ENCODE data around the gene ACBD7. TPM values are rescaled to one million over a fixed set of nuclear protein-coding genes. Genes with fewer than 3 reads are reported as not detected.

The ACBD7 gene
- total and polyA plus RNA-seq, 9 of the 15 experiments (the other 6 are each of a cell fraction or from before 2014, with no cell fraction given), result 0.21 to 3.2 (median 0.84) TPM

DNA sequence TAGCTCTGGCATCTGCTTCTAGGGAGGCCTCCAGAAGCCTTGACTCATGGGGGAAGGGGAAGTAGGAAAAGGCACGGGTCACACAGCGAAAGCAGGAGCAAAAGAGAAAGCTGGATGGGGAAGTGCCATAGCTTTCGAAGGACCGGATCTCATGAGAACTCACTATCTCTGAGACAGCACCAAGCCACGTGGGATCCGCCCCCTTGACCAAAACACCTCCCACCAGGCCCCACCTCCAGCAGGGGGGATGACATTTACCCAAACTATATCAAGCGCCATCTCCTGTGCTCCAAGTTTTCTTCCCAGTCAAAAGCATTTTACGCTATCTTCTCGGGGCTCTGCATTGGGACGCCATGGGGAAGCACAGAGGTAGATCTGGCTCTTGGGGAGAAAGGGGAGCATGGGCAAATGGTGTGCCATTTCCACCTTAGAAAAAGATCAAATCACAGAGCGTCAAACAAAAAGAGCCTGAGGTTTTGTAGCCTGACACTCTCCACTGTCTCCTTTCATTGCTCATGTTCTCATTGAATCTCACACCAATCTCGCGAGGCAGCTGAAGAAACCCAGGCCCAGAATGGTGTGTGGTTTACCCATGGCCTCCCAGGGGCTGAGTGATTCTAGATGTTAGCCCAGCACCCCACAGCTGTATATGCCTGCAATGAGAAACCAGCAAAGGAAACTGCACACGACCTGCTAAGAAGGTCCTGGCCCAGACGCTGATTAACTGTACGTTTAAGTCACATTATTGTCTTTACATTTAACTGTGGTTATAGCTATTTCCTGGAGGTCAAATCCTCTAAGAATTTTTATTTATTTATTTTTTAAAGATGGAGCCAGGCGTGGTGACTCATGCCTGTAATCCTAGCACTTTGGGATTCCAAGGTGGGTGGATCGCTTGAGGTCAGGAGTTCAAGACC lies 52.9 kb downstream of the ACBD7 start:
- H2AFZ ChIP-seq (ENCODE audit: low read depth, low read length), result peak overlapping the region; percentile 87
- TF ChIP-seq SIN3A (IDR thresholded peaks at IDR 0.05; ENCODE audit: borderline replicate concordance in 2 of 2, control insufficient read depth in 1 of 2, low read depth in 2 of 2, low read length in 2 of 2) (peak; percentile 20 to 64; a peak in 2 of 4 replicates), FOXA1 (IDR thresholded peaks at IDR 0.05; ENCODE audit: borderline replicate concordance) (no peak), PTRF (tag; IDR thresholded peaks at IDR 0.05) (no peak), HDAC8 (tag; IDR thresholded peaks at IDR 0.05) (no peak), KLF13 (tag; IDR thresholded peaks at IDR 0.05; ENCODE audit: borderline replicate concordance, low read depth) (peak; percentile 87; the same call in 1 of the 2 replicates), ZEB2 (IDR thresholded peaks at IDR 0.05) (no peak), RERE (CRISPR knock-in tag; IDR thresholded peaks at IDR 0.05; ENCODE audit: borderline replicate concordance) (no peak), GATA2 (CRISPR knock-in tag; IDR thresholded peaks at IDR 0.05) (peak; percentile 26; the same call in 1 of the 2 replicates), MAX (CRISPR knock-in tag; IDR thresholded peaks at IDR 0.05) (peak; percentile 85), TFAP4 (CRISPR knock-in tag; IDR thresholded peaks at IDR 0.05; ENCODE audit: borderline replicate concordance) (0 out of 2 replicates have a peak, but pooled peaks have one; percentile 23), RBM15 (IDR thresholded peaks at IDR 0.05; ENCODE audit: insufficient read depth, low read length) (no peak)
- TF ChIP-seq, protein P1, sequence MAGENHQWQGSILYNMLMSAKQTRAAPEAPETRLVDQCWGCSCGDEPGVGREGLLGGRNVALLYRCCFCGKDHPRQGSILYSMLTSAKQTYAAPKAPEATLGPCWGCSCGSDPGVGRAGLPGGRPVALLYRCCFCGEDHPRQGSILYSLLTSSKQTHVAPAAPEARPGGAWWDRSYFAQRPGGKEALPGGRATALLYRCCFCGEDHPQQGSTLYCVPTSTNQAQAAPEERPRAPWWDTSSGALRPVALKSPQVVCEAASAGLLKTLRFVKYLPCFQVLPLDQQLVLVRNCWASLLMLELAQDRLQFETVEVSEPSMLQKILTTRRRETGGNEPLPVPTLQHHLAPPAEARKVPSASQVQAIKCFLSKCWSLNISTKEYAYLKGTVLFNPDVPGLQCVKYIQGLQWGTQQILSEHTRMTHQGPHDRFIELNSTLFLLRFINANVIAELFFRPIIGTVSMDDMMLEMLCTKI (IDR thresholded peaks at IDR 0.05; ENCODE audit: partially characterized antibody), result no peak

More for the DNA sequence above, 52.9 kb downstream of the ACBD7 start:
- DNase-seq (ENCODE audit: extremely low read depth in 1 of 4, low spot score in 3 of 4), result peak; percentile 51 to 82 (median 64)
- H3K27me3 ChIP-seq (ENCODE audit: control insufficient read depth in 2 of 2, insufficient read depth in 2 of 2, low read length in 2 of 2), result no peaks in the 10 kb centered on the region; a peak in 2 of 5 replicates
- POLR2A ChIA-PET, result no interaction called here
- peak overlapping the region; percentile 61 for H3K4me2 ChIP-seq (ENCODE audit: insufficient read depth, low read length)
- 12% methylated on average over 18 of the region's 18 CpGs for WGBS (ENCODE audit: insufficient coverage, low coverage, missing lambda C conversion rate)
- peaks cover 0 to 10% of the 10 kb centered on the region in 2 experiments; a peak in 4 of 5 replicates for H3K4me1 ChIP-seq (replicated peaks in 1 of 2; ENCODE audit: control insufficient read depth in 2 of 2, insufficient read depth in 2 of 2, low read length in 2 of 2)
- no peaks in the 10 kb centered on the region for H3K79me2 ChIP-seq (ENCODE audit: control insufficient read depth, insufficient read depth, low read length)
- no peaks in the 10 kb centered on the region for H3K9me3 ChIP-seq (replicated peaks; ENCODE audit: control insufficient read depth, insufficient read depth, low read depth, low read length)
- peak; percentile 94 for FAIRE-seq
- CTCF ChIA-PET (ENCODE audit: low intra/inter-chr PET ratio), result no interaction called here
- no peaks in the 10 kb centered on the region for H3K36me3 ChIP-seq (ENCODE audit: control insufficient read depth, insufficient read depth, low read length)
- intact Hi-C loops (cut with micrococcal nuclease) (no loop called here), in situ Hi-C loops (cut with MboI) (no loop called here)
- H4K20me1 ChIP-seq (replicated peaks; ENCODE audit: control insufficient read depth, insufficient read depth, low read length), result no peaks in the 10 kb centered on the region
- H3K4me3 ChIP-seq, result no peak overlapping the region
- peak overlapping the region; percentile 53; the same call in 1 of the 3 replicates for H3K27ac ChIP-seq (ENCODE audit: extremely low read depth, low read depth, low read length)
- no peaks in the 10 kb centered on the region for H3K9me1 ChIP-seq (ENCODE audit: control insufficient read depth, insufficient read depth, low read length)
- H3K9ac ChIP-seq (ENCODE audit: insufficient read depth in 1 of 2, low read depth in 2 of 2, low read length in 2 of 2), result no peak overlapping the region; a peak in 1 of 4 replicates
- peak; percentile 97 for ATAC-seq
- BruUV-seq (replicated peaks), result no TSS peak
